HG03342 (cell line): ENCODE results near the gene PLEKHM2.

Experiments used
- ATAC-seq: cut with Tn5 transposase; IDR thresholded peaks from one replicate; pipeline ENCODE4 v1.9.1; 2021; ENCODE audit warnings: mild to moderate bottlenecking, moderate library complexity; ENCODE audit not compliant: unreplicated experiment

Gene PLEKHM2

GRCh38 chr1:15777909-15778707, 94.0 kb downstream of the PLEKHM2 start:
- ATAC-seq, result no peak
